Measurements from ENCODE around the gene EFCAB6.
A peak's percentile ranks its signal among the peaks of the same experiment; 100 is the strongest.

GRCh38 chr22:43774318-43774915 lies 37.7 kb downstream of the EFCAB6 start:
- TF ChIP-seq CTCF (IDR thresholded peaks at IDR 0.05), result no peak
- no peak for TF ChIP-seq CREB1 (CRISPR knock-in tag; IDR thresholded peaks at IDR 0.05)
- 0 out of 2 replicates have a peak, but pooled peaks have one; percentile 49 for TF ChIP-seq ZNF317 (CRISPR knock-in tag; IDR thresholded peaks at IDR 0.05; ENCODE audit: borderline replicate concordance, low read depth)
- TF ChIP-seq ELF4 (CRISPR knock-in tag; IDR thresholded peaks at IDR 0.05; ENCODE audit: low read depth), result no peak
- no peak for TF ChIP-seq ZNF416 (CRISPR knock-in tag; IDR thresholded peaks at IDR 0.05)
- TF ChIP-seq, protein P1, sequence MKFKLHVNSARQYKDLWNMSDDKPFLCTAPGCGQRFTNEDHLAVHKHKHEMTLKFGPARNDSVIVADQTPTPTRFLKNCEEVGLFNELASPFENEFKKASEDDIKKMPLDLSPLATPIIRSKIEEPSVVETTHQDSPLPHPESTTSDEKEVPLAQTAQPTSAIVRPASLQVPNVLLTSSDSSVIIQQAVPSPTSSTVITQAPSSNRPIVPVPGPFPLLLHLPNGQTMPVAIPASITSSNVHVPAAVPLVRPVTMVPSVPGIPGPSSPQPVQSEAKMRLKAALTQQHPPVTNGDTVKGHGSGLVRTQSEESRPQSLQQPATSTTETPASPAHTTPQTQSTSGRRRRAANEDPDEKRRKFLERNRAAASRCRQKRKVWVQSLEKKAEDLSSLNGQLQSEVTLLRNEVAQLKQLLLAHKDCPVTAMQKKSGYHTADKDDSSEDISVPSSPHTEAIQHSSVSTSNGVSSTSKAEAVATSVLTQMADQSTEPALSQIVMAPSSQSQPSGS (CRISPR knock-in tag; IDR thresholded peaks at IDR 0.05; ENCODE audit: borderline replicate concordance, low read depth), result no peak
- TF ChIP-seq MAX (CRISPR knock-in tag; IDR thresholded peaks at IDR 0.05), result no peak
- TF ChIP-seq GTF2I (CRISPR knock-in tag; conservative IDR thresholded peaks at IDR 0.05), result no peak
- no peak for TF ChIP-seq ATF3 (CRISPR knock-in tag; conservative IDR thresholded peaks at IDR 0.05)
- TF ChIP-seq SP1 (CRISPR knock-in tag; conservative IDR thresholded peaks at IDR 0.05), result no peak
- no peak for TF ChIP-seq USF2 (CRISPR knock-in tag; IDR thresholded peaks at IDR 0.05)
